GM19463 (cell line): ENCODE measurements around the gene STRADB.
"Not testable (repeated sequence)": the region's sequence is repeated elsewhere in the genome, so short reads cannot be mapped to it uniquely, and the experiment has no call there.

Experiments
- ATAC-seq: cut with Tn5 transposase; IDR thresholded peaks from one replicate; pipeline ENCODE4 v1.9.1; 2021; ENCODE audit warnings: mild to moderate bottlenecking, moderate library complexity; ENCODE audit not compliant: unreplicated experiment

The STRADB gene

DNA sequence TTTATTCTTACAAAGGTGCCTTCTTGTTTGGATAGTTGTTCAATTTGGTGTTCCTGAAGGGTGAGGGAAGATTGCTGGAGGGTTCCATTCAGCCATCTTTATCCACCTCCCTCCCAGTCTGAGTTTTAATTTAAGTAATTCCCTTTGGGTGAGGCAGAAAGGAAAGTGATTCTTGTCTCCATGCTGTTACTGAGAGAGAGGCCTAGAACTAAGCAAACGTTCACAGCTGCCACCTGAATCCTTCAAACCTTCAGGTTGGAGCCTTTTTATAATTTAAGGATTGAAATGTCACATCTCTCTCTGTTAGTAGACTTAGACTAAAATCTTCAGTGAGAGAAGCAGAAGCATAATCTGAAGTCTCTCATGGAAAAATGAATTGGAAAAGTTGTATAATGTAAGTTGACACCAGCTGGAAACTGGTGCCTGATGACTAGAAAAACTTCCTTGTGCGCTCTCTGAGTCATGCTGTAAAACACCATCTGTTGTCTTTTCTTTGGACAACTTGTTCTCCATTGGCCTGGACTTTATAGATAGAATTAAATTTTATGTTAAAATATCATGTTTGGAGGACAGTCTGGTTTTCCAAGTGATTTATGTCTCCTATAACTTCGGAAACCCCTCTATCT, 14.6 kb downstream of the STRADB start:
- no peak for ATAC-seq

GRCh38 chr2:201467666-201468065, 16.1 kb downstream of the STRADB start:
- no peak for ATAC-seq

GRCh38 chr2:201470821-201471731, 19.5 kb downstream of the STRADB start:
- no peak for ATAC-seq

- ATAC-seq = no peak
Measured at GRCh38 chr2:201471732-201472393, 20.3 kb downstream of the STRADB start.

- ATAC-seq = no peak
Measured at GRCh38 chr2:201472411-201472810, 20.9 kb downstream of the STRADB start.

- no peak for ATAC-seq
Measured at GRCh38 chr2:201482543-201482942, 31.0 kb downstream of the STRADB start.

DNA sequence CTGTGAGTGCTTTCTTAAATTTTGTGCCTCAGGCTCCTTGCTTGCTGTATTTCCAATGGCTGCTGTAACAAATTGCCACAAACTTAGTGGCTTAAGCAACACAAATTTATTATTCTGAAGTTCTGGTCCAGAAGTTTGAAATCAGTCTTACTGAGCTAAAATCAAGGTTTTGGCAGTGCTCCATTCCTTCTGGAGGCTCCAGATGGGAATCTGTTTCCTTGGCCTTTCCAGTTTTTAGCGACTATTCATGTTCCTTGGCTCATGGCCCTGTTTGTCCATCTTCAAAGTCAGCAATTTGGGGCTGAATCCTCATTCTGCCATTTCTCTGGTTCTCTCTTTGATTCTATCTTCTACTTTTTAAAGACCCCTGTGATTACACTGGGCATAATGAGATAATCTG, 31.8 kb downstream of the STRADB start:
- ATAC-seq = no peak

- not testable (repeated sequence) for ATAC-seq
Measured at GRCh38 chr2:201483758-201484157, 32.2 kb downstream of the STRADB start.

DNA sequence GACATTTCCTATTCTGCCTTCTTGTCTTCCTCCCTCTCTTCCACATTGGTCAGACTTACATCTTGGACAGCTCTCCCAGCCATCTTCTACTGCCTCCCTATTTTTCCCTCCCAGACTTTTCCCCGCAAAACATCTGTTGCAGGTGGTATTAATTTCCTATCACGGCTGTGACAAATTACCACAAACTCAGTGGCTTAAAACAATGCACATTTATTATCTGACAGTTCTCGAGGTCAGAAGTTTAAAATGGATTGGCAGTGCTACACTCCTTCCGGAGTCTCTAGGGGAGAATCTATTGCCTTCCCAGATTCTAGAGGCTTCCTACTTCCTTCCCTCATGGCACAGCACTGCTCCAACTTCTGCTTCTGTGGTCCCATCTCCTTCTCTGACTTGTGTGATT, 33.3 kb downstream of the STRADB start:
- no peak for ATAC-seq

DNA sequence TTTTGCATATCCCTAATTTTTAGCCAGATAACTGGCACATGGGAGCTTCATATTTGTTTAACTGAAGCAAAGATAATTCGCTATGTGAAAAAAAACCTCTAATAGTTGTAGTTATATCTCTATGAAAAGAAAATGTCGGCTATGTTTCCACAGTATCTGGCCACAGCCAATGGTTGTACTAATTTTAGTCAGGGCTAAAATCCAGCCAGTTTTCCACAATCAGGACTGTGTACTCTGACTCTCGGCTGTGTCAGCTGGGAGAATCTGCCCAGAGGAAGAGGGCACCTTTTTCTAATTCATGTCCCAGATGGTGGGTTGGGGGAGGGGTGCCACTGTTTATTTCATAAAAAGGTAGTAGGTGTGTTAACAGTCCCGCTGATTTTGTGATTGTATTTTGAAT, 38.8 kb downstream of the STRADB start:
- ATAC-seq = no peak

GRCh38 chr2:201496785-201497184, 45.2 kb downstream of the STRADB start:
- no peak for ATAC-seq

GRCh38 chr2:201500534-201500933, 49.0 kb downstream of the STRADB start:
- ATAC-seq = no peak

DNA sequence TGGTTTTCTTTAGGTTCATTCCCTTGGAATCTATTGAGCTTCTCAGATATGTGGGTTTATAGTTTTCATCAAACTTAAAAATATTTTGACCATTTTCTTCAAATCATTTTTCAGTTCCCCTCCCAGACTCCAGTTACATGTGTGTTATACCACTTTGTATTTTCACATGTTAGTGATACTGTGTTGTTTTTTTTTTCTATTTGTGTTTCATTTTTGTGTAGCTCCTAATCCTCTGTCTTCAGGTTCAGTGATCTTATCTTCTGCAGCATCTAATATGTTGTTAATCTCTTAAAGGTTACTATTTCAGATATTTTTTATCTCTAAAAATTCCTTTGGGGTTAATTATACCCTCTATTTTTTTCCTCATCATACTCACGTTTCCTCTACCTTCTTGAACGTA, 51.2 kb downstream of the STRADB start:
- ATAC-seq = no peak

GRCh38 chr2:201507725-201508124, 56.2 kb downstream of the STRADB start:
- no peak for ATAC-seq

DNA sequence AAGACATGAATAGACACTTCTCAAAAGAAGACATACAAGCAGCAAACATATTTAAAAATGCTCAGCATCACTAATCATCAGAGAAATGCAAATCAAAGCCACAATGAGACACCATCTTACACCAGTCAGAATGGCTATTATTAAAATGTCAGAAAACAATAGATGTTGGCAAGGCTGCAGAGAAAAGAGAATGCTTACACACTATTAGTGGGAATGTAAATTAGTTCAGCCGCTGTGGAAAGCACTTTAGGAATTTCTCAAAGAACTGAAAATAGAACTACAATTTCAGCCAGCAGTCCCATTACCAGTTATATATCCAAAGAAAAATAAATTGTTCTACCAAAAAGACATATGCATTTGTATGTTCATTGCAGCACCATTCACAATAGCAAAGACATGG, 61.7 kb downstream of the STRADB start:
- no peak for ATAC-seq

DNA sequence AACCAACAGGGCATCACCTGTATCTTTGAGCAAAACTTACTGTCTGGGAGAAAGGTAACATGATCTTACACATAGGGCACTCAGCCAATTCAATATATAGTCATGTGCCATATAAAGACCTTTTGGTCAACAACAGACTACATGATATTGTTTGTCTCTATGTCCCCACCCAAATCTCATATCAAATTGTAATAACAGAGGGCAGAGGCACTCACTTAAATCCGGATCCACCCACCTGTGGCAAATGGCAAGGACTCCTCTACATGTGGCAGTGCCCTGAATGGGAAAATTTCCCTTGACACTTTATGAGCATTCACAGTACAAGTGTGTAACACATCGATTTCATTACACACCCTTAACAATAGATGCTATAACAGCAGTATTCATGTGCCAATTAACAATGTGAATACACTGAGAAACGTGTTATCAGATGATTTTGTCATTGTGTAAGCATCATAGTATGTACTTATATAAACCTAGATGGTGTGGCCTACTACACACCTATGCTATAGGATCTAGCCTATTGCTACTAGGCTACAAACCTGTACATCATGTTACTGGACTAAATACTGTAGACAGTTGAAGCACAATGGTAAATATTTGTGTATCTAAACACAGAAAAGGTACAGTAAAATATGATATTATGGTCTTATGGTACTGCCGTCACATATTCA, 64.2 kb downstream of the STRADB start:
- ATAC-seq = no peak

DNA sequence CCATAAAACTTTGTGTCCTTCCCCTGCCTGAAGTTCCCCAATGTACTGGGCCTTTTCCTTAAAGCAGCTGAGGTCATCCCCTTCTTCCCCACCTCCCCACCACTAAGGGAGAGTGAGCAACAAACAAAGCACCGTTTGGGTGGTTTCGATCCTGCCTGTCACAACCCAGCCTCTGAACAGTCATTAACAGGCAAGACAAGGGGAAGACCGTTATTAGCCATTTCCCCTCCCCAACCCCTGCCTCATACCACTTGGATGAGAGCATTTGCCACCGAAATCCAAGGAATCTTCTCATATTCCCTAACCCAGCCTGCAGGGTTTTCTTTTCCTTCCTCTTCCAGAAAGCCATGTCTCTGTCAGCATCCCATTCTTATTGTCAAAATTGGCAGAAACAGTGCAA, 65.6 kb downstream of the STRADB start:
- no peak for ATAC-seq

DNA sequence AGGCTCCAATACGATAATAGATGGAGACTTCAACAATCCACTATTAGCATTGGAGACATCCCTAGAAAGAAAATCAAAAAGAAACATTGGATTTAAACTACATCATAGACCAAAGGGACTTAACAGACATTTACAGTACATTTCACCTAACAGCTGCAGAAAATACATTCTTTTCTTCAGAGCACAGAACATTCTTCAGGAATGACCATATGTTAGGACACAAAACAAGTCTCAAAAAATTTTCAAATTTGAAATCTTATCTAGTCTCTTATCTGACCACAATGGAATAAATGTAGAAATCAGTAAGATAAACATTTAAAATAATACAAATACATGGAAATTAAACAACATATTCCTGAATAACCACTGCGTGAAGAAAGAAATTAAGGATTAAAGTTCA, 68.7 kb downstream of the STRADB start:
- no peak for ATAC-seq

DNA sequence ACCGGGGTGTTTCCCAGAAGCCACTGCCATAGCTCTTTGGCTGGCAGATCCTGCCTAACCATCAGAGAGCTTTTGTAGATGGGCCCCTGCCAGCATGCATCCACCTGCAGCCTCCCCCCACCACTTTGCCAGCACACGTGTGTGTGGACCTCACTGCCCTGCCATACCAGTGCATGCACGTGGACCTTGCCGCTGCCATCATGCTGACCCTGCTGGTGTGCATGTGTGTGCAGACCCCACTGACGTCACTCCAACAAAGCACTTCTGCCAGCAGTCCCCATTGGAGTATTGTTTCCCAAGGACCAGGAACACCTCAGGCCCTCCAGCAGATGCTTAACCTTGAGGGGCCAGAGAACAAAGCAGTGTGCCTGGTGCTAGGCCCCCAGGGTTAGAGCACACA, 71.4 kb downstream of the STRADB start:
- ATAC-seq = no peak

DNA sequence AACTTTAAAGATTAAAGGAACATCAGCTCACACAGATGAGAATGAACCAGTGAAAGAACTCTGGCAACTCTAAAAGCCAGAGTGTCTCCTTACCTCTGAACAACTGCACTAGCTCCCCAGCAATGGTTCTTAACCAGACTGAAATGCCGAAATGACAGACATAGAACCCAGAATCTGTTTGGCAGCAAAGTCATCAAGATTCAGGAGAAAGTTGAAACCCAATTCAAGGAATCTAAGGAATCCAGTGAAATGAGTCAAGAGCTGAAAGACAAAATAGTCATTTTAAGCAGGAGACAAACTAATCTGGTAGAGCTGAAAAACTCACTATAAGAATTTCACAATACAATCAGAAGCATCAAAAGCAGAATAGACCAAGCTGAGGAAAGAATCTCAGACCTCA, 72.0 kb downstream of the STRADB start:
- ATAC-seq = no peak
